Measurements from ENCODE around the gene CASK.

CASK gene

GRCh38 chrX:41556958-41557357 lies 366.4 kb downstream of the CASK start:
- TF ChIP-seq CTCF (IDR thresholded peaks at IDR 0.05; ENCODE audit: control insufficient read depth, extremely low read depth, insufficient read depth) = no peak
- no peak for DNase-seq (ENCODE audit: low read depth)
- H3K4me3 ChIP-seq (ENCODE audit: low read depth, low read length) = no peak overlapping the region

DNA sequence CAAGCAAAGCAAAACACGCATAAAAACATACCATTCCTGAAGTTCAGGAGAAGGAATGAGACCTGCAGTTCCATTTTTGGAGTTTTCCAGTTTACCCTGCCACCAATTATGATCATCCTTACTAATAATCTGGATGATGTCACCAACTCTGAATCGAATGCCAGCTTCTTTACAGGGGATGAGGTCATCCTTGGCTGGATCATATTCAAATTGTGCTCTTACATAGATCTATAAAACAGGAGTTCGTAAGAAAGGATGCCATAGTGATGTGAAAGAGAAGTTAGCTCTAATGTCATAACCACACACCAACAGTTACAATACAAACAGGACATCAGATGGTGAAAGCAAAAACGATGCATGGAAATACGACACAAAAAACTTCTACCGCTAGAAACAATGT lies 369.7 kb downstream of the CASK start:
- H3K4me3 ChIP-seq (ENCODE audit: low read depth, low read length) = no peak overlapping the region
- peak; percentile 38 for DNase-seq (ENCODE audit: low read depth)
- no peak for TF ChIP-seq CTCF (IDR thresholded peaks at IDR 0.05; ENCODE audit: control insufficient read depth, extremely low read depth, insufficient read depth)

DNA sequence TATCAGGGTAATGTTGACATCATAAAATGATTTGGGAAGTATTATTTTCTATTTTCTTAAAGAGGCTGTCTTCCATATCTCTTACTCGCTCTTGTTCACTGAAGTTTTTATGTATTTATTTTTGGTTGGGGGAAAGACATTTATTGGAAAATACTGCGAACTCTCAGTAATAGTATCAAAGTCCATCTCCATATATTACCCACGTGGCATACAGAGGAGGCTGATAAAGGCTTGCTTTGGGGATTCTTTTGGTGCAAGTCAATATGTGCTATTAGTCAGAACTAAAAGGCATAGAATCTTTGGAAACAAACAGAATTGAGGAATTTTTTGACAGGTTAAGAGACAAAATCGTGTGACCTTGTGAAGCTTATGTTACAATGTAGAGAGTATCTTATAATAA lies 374.9 kb downstream of the CASK start:
- TF ChIP-seq CTCF (IDR thresholded peaks at IDR 0.05; ENCODE audit: control insufficient read depth, extremely low read depth, insufficient read depth) = no peak
- DNase-seq (ENCODE audit: low read depth) = no peak
- H3K4me3 ChIP-seq (ENCODE audit: low read depth, low read length) = no peak overlapping the region

- no peak overlapping the region for H3K4me3 ChIP-seq (ENCODE audit: low read depth, low read length)
- no peak for TF ChIP-seq CTCF (IDR thresholded peaks at IDR 0.05; ENCODE audit: control insufficient read depth, extremely low read depth, insufficient read depth)
- DNase-seq (ENCODE audit: low read depth) = no peak
Measured at GRCh38 chrX:41543668-41544067, 379.7 kb downstream of the CASK start.

GRCh38 chrX:41543025-41543424 lies 380.3 kb downstream of the CASK start:
- no peak for TF ChIP-seq CTCF (IDR thresholded peaks at IDR 0.05; ENCODE audit: control insufficient read depth, extremely low read depth, insufficient read depth)
- no peak for DNase-seq (ENCODE audit: low read depth)
- H3K4me3 ChIP-seq (ENCODE audit: low read depth, low read length) = no peak overlapping the region

- peak; percentile 27 for DNase-seq (ENCODE audit: low read depth)
- H3K4me3 ChIP-seq (ENCODE audit: low read depth, low read length) = no peak overlapping the region
- no peak for TF ChIP-seq CTCF (IDR thresholded peaks at IDR 0.05; ENCODE audit: control insufficient read depth, extremely low read depth, insufficient read depth)
Measured at GRCh38 chrX:41542536-41542935, 380.8 kb downstream of the CASK start.

DNA sequence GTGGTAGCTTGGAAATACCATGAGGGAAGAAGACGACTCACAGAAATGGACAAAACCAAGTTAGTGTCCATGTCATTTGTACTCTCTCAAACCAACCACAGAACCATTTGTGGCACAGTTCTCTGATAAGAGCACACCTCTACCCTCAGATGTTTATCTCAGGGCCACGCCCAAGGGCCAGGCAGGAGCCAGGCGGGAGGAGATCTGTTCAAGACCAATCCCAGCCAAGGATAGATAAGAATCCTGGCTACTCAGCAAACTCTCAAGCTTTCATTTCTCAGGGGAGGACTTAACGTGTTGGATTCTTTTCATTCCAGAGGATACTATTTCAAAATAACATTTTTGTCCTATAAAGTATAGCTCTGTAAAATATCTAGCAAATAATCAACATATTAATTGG lies 381.2 kb downstream of the CASK start:
- DNase-seq (ENCODE audit: low read depth) = no peak
- no peak overlapping the region for H3K4me3 ChIP-seq (ENCODE audit: low read depth, low read length)
- TF ChIP-seq CTCF (IDR thresholded peaks at IDR 0.05; ENCODE audit: control insufficient read depth, extremely low read depth, insufficient read depth) = no peak
